ENCODE measurements around the gene PIEZO1.
A peak's percentile ranks its signal among the peaks of the same experiment; 100 is the strongest.

Gene PIEZO1

DNA sequence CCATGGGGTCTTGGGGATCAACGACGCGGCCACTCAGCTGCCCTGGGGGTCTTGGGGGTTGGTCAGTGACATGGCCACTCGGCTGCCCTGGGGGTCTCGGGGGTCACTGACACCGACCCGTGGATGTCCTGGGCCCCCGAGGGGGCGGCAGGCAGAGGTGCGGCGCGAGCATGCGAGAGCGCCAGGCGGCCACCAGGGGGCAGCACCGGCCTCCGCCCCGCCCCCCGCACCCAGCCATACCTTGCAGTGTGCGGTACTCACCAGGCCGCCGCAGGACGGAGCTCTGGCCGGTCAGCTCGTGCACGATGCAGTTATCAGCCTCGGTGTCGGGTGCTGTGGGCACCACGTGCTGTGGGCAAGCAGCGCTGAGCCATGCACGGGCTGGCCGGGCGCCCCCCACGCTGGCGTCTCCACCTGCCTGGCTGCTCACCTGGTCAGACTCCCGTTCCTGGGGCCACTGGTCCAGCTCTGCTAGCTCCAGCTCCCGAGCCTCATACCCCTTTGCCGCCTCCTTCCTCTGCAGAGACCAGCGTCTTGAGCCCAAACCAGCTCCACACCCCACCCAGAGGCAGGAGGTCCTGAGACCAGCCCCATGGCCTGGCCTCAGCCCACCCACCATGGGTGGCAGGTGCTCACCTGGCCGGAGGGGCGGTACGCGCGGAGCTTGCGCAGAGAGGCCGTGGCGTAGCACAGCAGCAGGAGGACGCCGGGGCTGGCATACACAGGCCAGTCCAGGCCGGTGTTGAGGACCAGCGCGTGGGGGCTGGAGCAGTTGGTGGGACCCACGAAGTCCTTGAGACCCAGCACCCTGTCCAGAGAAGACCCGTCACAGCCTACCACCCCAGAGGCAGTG, 47.5 kb downstream of the PIEZO1 start:
- TF ChIP-seq EZH2phosphoT487 (IDR thresholded peaks at IDR 0.05; ENCODE audit: borderline replicate concordance, low read length) (no peak), CTCF (IDR thresholded peaks at IDR 0.05; ENCODE audit: low read depth, low read length, poor library complexity, severe bottlenecking) (peak; percentile 97)
- no peak overlapping the region for H3K4me3 ChIP-seq (ENCODE audit: low read length)
- H4K20me1 ChIP-seq (ENCODE audit: control insufficient read depth, insufficient read depth, low read depth, low read length): peaks cover 5% of the 10 kb centered on the region; the same call in 1 of the 2 replicates
- H3K4me2 ChIP-seq (ENCODE audit: low read length): peak overlapping the region; percentile 13; the same call in 1 of the 2 replicates
- H3K36me3 ChIP-seq (ENCODE audit: control insufficient read depth, low read length): peaks cover 82% of the 10 kb centered on the region
- peaks cover 4% of the 10 kb centered on the region; the same call in 1 of the 2 replicates for H3K79me2 ChIP-seq (ENCODE audit: control insufficient read depth, low read length)
- no peaks in the 10 kb centered on the region for H3K27me3 ChIP-seq (ENCODE audit: control insufficient read depth, low read length)
- no peaks in the 10 kb centered on the region for H3F3A ChIP-seq (ENCODE audit: control insufficient read depth, insufficient read depth)
- H3K27ac ChIP-seq (ENCODE audit: low read depth, low read length): no peak overlapping the region
- H3K4me1 ChIP-seq (ENCODE audit: control insufficient read depth, low read length): peaks cover 24% of the 10 kb centered on the region
- H3K9me3 ChIP-seq (ENCODE audit: control insufficient read depth, insufficient read depth, low read length): no peaks in the 10 kb centered on the region
- no peaks in the 10 kb centered on the region for H3K9me2 ChIP-seq (replicated peaks; ENCODE audit: control insufficient read depth, low read length)

- Histone ChIP-seq H3K27ac (ENCODE audit: low read depth, low read length) (no peak overlapping the region), H3K9me2 (replicated peaks; ENCODE audit: control insufficient read depth, low read length) (no peaks in the 10 kb centered on the region), H4K20me1 (ENCODE audit: control insufficient read depth, insufficient read depth, low read depth, low read length) (peaks cover 5% of the 10 kb centered on the region; the same call in 1 of the 2 replicates), H3K27me3 (ENCODE audit: control insufficient read depth, low read length) (no peaks in the 10 kb centered on the region), H3K36me3 (ENCODE audit: control insufficient read depth, low read length) (peaks cover 81% of the 10 kb centered on the region), H3K4me3 (ENCODE audit: low read length) (no peak overlapping the region), H3K4me1 (ENCODE audit: control insufficient read depth, low read length) (peaks cover 24% of the 10 kb centered on the region), H3F3A (ENCODE audit: control insufficient read depth, insufficient read depth) (no peaks in the 10 kb centered on the region), H3K9me3 (ENCODE audit: control insufficient read depth, insufficient read depth, low read length) (no peaks in the 10 kb centered on the region), H3K79me2 (ENCODE audit: control insufficient read depth, low read length) (0 out of 2 replicates have a peak, but pooled peaks cover 4% of the 10 kb centered on the region), H3K4me2 (ENCODE audit: low read length) (no peak overlapping the region)
- no peak for TF ChIP-seq EZH2phosphoT487 (IDR thresholded peaks at IDR 0.05; ENCODE audit: borderline replicate concordance, low read length)
Observed at GRCh38 chr16:88736496-88736895, 48.5 kb downstream of the PIEZO1 start.

GRCh38 chr16:88736088-88736487, 48.9 kb downstream of the PIEZO1 start:
- Histone ChIP-seq H3K27ac (ENCODE audit: low read depth, low read length) (no peak overlapping the region), H3K27me3 (ENCODE audit: control insufficient read depth, low read length) (no peaks in the 10 kb centered on the region), H3K36me3 (ENCODE audit: control insufficient read depth, low read length) (peaks cover 82% of the 10 kb centered on the region), H3K79me2 (ENCODE audit: control insufficient read depth, low read length) (0 out of 2 replicates have a peak, but pooled peaks cover 4% of the 10 kb centered on the region), H4K20me1 (ENCODE audit: control insufficient read depth, insufficient read depth, low read depth, low read length) (peaks cover 5% of the 10 kb centered on the region; the same call in 1 of the 2 replicates), H3K4me1 (ENCODE audit: control insufficient read depth, low read length) (peaks cover 24% of the 10 kb centered on the region), H3K9me2 (replicated peaks; ENCODE audit: control insufficient read depth, low read length) (no peaks in the 10 kb centered on the region), H3K4me3 (ENCODE audit: low read length) (no peak overlapping the region), H3F3A (ENCODE audit: control insufficient read depth, insufficient read depth) (no peaks in the 10 kb centered on the region), H3K4me2 (ENCODE audit: low read length) (no peak overlapping the region), H3K9me3 (ENCODE audit: control insufficient read depth, insufficient read depth, low read length) (no peaks in the 10 kb centered on the region)
- TF ChIP-seq EZH2phosphoT487 (IDR thresholded peaks at IDR 0.05; ENCODE audit: borderline replicate concordance, low read length): no peak
- no peak for TF ChIP-seq CTCF (IDR thresholded peaks at IDR 0.05; ENCODE audit: low read depth, low read length, poor library complexity, severe bottlenecking)

DNA sequence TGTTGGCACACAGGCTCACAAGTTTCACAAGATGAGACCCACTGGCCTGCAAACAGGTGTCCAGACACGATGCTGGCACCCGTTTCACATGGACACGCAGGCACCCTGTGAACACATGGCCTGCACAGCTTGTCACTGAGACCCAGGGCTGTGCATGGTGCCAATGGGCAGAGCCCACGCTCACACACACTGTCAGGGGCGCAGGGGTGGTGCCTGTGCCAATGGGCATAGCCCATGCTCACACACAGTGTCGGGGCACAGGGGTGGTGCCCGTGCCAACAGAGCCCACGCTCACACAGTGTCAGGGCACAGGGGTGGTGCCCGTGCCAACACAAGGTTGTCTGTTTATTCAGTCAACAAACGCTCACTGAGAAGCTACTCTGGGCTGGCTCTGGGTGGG, 49.4 kb downstream of the PIEZO1 start:
- Histone ChIP-seq H3K36me3 (ENCODE audit: control insufficient read depth, low read length) (peaks cover 82% of the 10 kb centered on the region), H3K9me2 (replicated peaks; ENCODE audit: control insufficient read depth, low read length) (no peaks in the 10 kb centered on the region), H4K20me1 (ENCODE audit: control insufficient read depth, insufficient read depth, low read depth, low read length) (peaks cover 5% of the 10 kb centered on the region; the same call in 1 of the 2 replicates), H3K4me2 (ENCODE audit: low read length) (no peak overlapping the region), H3K9me3 (ENCODE audit: control insufficient read depth, insufficient read depth, low read length) (no peaks in the 10 kb centered on the region), H3K27me3 (ENCODE audit: control insufficient read depth, low read length) (no peaks in the 10 kb centered on the region), H3K4me3 (ENCODE audit: low read length) (no peak overlapping the region), H3K79me2 (ENCODE audit: control insufficient read depth, low read length) (0 out of 2 replicates have a peak, but pooled peaks cover 4% of the 10 kb centered on the region), H3K27ac (ENCODE audit: low read depth, low read length) (no peak overlapping the region), H3F3A (ENCODE audit: control insufficient read depth, insufficient read depth) (no peaks in the 10 kb centered on the region), H3K4me1 (ENCODE audit: control insufficient read depth, low read length) (peaks cover 24% of the 10 kb centered on the region)
- no peak for TF ChIP-seq CTCF (IDR thresholded peaks at IDR 0.05; ENCODE audit: low read depth, low read length, poor library complexity, severe bottlenecking)
- no peak for TF ChIP-seq EZH2phosphoT487 (IDR thresholded peaks at IDR 0.05; ENCODE audit: borderline replicate concordance, low read length)

All from DOHH2 (cell line).